Omental fat pad (tissue), 4 donors: ENCODE results near the gene PRDM16. TPM values are rescaled to one million over a fixed set of nuclear protein-coding genes. Genes with fewer than 3 reads are reported as not detected.

Experiments
- ATAC-seq: fragments of 150-250 bp; one replicate; pipeline ENCODE4 v1.9.1; 2016; ENCODE audit warnings: mild to moderate bottlenecking, moderate library complexity; ENCODE audit not compliant: low FRiP score
- DNase-seq: peaks from one replicate; pipeline ENCODE4 v3.0.0-alpha.2; 2019; ENCODE audit warnings: low spot score
- CTCF ChIP-seq, 3 donors: fragments of 450-650 bp; IDR thresholded peaks; one replicate each; pipeline ENCODE4 v1.5.1; 2016 to 2017; ENCODE audit warnings: antibody characterized with exemption in 3 of 3, mild to moderate bottlenecking in 3 of 3, moderate library complexity in 2 of 3
- total RNA-seq, 4 donors: library from RNA; depleted of rRNA; stranded (reverse); fragments of >200 nt; gene quantifications; one replicate each; pipeline ENCODE4 v1.1.0, GENCODE V29; 2016

Gene PRDM16
- total RNA-seq, 4 donors from 2014 or later: 0.19 to 3.8 (median 1.8) TPM

- TF ChIP-seq CTCF (IDR thresholded peaks at IDR 0.05): no peak
- DNase-seq (no peak), ATAC-seq (no peak)
Observed at GRCh38 chr1:3404801-3405200, 335.8 kb downstream of the PRDM16 start.

GRCh38 chr1:3405491-3405890, 336.5 kb downstream of the PRDM16 start:
- ATAC-seq (no peak), DNase-seq (no peak)

GRCh38 chr1:3405974-3406867, 337.2 kb downstream of the PRDM16 start:
- no peak for ATAC-seq
- TF ChIP-seq CTCF (IDR thresholded peaks at IDR 0.05): no peak
- no peak for DNase-seq

More at GRCh38 chr1:3405491-3405890, 336.5 kb downstream of the PRDM16 start:
- TF ChIP-seq CTCF (IDR thresholded peaks at IDR 0.05): no peak

- no peak for ATAC-seq
- no peak for TF ChIP-seq CTCF (IDR thresholded peaks at IDR 0.05)
- no peak for DNase-seq
Observed at GRCh38 chr1:3407021-3407420, 338.0 kb downstream of the PRDM16 start.

GRCh38 chr1:3408751-3409266, 339.8 kb downstream of the PRDM16 start:
- DNase-seq (no peak), ATAC-seq (no peak)
- no peak for TF ChIP-seq CTCF (IDR thresholded peaks at IDR 0.05)

- DNase-seq (no peak), ATAC-seq (no peak)
- TF ChIP-seq CTCF (IDR thresholded peaks at IDR 0.05): no peak
Observed at GRCh38 chr1:3409366-3410141, 340.6 kb downstream of the PRDM16 start.
